HG03045 (cell line): ENCODE measurements around the gene RPS10.
"Not testable (repeated sequence)": the region's sequence is repeated elsewhere in the genome, so short reads cannot be mapped to it uniquely, and the experiment has no call there.

Source experiments
- ATAC-seq: cut with Tn5 transposase; IDR thresholded peaks from one replicate; pipeline ENCODE4 v1.9.1; 2021; ENCODE audit warnings: mild to moderate bottlenecking, moderate library complexity; ENCODE audit not compliant: unreplicated experiment

The RPS10 gene

DNA sequence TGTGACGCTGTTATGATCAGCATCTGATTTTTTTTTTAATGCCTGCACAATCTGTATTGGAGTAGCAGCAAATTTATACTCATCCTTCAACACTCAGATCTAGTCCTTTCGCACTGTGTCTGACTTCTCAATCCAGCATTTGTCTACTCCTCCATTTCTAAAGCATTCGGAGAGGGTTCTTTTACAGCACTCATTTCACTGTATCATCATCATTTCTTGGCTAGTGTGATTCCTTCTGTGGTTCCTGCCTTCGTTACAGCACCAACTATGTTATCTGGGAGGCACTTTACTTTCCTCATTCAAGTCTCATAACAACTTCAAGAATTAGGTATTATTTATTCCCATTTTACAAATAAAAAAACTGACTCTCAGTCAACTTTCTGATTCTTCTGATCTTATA lies 51.4 kb downstream of the RPS10 start:
- ATAC-seq, result no peak

DNA sequence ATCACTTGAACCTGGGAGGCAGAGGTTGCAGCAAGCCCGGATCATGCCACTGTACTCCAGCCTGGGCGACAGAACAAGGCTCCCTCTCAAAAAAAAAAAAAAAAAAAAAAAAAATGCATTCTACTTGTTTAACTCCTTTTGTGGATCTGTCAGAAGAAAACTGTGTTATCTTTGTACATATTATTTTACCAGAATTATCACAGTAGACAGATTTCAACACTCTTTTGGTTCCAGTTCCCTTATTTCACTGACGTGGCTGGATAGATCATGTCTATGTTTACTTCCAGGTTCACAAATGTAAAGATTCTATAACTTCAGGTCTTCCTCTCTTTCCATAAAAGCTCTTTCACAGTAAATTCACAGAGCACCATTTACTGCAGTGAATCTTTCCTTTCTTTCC lies 51.8 kb downstream of the RPS10 start:
- no peak for ATAC-seq

DNA sequence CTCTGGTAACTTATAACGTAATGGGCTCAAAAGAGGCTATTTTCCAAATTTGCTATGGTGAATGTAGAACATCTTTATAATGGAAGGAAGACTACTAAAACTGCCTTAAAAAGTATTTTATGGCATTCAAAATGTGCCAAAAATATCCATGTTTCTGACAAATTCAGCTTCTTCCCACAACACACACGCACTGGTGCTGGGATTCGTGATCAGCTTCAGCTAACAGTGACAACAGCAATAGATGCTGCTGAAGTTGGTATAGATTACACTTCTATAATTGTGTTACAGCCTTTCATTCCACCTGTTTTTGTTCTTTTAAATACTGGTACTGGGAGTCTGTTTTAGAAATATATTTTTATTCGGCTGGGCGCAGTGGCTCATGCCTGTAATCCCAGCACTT lies 52.4 kb downstream of the RPS10 start:
- ATAC-seq, result no peak

DNA sequence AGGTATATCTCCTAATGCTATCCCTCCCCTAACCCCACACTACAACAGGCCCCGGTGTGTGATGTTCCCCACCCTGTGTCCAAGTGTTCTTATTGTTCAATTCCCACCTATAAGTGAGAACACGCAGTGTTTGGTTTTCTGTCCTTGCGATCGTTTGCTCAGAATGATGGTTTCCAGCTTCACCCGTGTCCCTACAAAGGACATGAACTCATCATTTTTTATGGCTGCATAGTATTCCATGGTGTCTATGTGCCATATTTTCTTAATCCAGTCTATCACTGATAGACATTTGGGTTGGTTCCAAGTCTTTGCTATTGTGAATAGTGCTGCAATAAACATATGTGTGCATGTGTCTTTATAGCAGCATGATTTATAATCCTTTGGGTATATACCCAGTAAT lies 54.0 kb downstream of the RPS10 start:
- ATAC-seq, result not testable (repeated sequence)

DNA sequence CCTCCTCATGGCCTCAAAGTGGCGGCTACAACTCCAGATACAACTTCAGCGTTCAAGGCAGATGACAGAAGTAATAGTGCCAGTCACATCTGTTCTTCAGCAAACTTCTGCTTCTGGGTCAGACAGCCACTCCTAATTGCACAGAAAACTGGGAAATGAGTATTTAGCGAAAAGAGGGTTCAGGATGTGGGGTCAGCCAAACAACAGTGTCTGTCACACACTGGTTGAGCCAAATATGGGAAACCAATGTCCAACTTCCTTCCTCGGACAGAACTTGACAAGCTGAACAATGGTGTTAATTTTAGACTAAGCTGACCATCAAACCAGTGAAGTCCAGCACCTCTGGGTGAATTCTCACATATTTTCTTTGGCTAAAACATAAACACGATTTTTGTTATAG lies 55.5 kb downstream of the RPS10 start:
- ATAC-seq, result no peak

DNA sequence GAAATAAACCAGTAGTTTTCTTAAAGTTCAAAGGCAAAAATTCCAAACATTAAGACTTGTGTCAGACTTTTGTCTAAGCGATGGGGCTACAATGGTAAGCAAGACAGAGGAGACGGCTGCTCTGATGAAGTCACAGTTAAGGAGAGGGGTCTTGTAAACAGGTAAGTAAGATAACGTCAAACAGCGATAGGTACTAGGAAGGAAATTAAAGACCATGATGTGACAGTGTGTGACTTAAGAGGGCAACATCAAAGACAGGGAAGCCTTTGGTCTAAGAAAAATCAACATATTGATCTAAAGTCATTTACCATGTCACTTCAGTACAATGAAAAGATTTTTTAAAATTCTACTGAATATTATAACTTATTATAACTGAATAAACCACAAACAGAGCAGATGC lies 56.5 kb downstream of the RPS10 start:
- ATAC-seq, result no peak
